Vagina (tissue), 2 donors: ENCODE data around the gene C16orf92.

ENCODE experiments used
- CTCF ChIP-seq, 3 experiments: fragments of 450-650 bp in 2 of 3; fragments of 200-600 bp in 1 of 3; sonication (generic) in 1 of 3; IDR thresholded peaks; one replicate each; pipeline ENCODE4 v1.5.1; 2017 to 2019; ENCODE audit warnings: antibody characterized with exemption in 3 of 3, mild to moderate bottlenecking in 2 of 3, moderate library complexity in 2 of 3
- POLR2AphosphoS5 ChIP-seq, 2 donors: sonication (generic); formaldehyde crosslinking; IDR thresholded peaks; one replicate each; pipeline ENCODE4 v1.9.0; 2017; ENCODE audit warnings: antibody characterized with exemption in 2 of 2, mild to moderate bottlenecking in 2 of 2, low read depth in 1 of 2; ENCODE audit not compliant: insufficient read depth in 1 of 2

GRCh38 chr16:30007378-30007895 lies 15.6 kb upstream of the C16orf92 start:
- no peak for TF ChIP-seq CTCF (IDR thresholded peaks at IDR 0.05)
- TF ChIP-seq POLR2AphosphoS5 (IDR thresholded peaks at IDR 0.05; ENCODE audit: insufficient read depth in 1 of 2, low read depth in 1 of 2) = no peak
